HTR-8/SVneo (cell line): ENCODE data around the gene MAST2.
"Not testable (repeated sequence)": the region's sequence is repeated elsewhere in the genome, so short reads cannot be mapped to it uniquely, and the experiment has no call there.

Experiments
- DNase-seq: peaks from one replicate; pipeline ENCODE4 v3.0.0; 2011; ENCODE audit warnings: low spot score, mixed read lengths; ENCODE audit not compliant: insufficient read length
- FAIRE-seq: peaks from 2 replicates; lab custom pipeline; 2011; peaks lifted over from hg19 to GRCh38; lab: Jason Lieb, UNC

MAST2 gene

GRCh38 chr1:45887156-45887842 lies 83.9 kb downstream of the MAST2 start:
- no peak for FAIRE-seq

GRCh38 chr1:45890078-45890477 lies 86.7 kb downstream of the MAST2 start:
- no peak for DNase-seq
- FAIRE-seq, result no peak

More at GRCh38 chr1:45887156-45887842, 83.9 kb downstream of the MAST2 start:
- DNase-seq, result no peak

- FAIRE-seq (no peak), DNase-seq (no peak)
Observed at GRCh38 chr1:45891087-45891486, 87.7 kb downstream of the MAST2 start.

- no peak for FAIRE-seq
- peak; percentile 64 for DNase-seq
Observed at GRCh38 chr1:45892068-45892785, 88.8 kb downstream of the MAST2 start.

DNA sequence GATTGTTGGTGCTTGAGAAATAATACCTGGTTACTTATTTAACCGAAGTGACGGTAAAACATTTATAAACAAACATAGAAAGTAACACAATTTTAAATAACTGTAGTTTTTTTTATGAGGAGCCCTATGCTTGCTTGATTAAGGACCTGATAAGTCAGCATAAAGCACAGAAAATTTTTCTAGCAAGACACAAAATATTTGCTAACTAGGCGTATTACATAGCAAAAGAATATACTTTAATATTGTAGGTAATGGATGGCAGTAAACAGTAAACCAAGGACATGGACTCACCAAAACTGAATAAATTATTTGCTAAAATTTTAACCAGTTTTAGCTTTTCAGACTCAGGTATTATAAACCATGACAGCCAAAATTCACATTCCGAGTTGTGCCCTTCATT lies 90.9 kb downstream of the MAST2 start:
- DNase-seq (no peak), FAIRE-seq (no peak)

GRCh38 chr1:45894921-45895320 lies 91.5 kb downstream of the MAST2 start:
- no peak for DNase-seq
- no peak for FAIRE-seq

- DNase-seq, result no peak
Observed at GRCh38 chr1:45895406-45895805, 92.0 kb downstream of the MAST2 start.

GRCh38 chr1:45906883-45907282 lies 103.5 kb downstream of the MAST2 start:
- DNase-seq (no peak), FAIRE-seq (no peak)

More at GRCh38 chr1:45895406-45895805, 92.0 kb downstream of the MAST2 start:
- no peak for FAIRE-seq

DNA sequence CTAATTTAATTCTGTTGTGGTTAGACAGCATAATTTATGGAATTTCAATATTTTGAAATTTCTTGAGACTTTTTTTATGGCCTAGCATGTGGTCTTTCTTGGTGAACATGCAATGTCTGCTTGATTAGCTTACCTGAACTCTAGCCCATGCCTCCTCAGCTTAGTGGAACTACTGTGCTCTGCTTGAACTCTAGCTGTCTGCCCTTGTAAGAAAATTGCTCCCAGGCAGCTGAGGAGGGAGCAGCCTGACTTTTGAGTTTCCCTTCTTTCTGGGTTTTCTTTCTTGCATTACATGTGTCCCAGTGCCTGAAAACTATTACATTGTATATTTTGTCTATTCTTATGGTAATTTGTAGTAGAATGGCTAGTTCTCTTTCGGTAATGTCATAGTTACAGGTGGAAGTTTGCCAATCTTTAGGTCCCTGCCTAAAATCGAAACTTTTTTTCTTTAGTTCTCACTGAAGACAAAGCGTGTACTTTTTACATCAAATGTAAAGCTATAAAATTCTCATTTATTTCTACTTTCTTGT lies 105.3 kb downstream of the MAST2 start:
- FAIRE-seq, result no peak

GRCh38 chr1:45911634-45912033 lies 108.2 kb downstream of the MAST2 start:
- no peak for FAIRE-seq

More for the DNA sequence above, 105.3 kb downstream of the MAST2 start:
- DNase-seq, result no peak

GRCh38 chr1:45913183-45913683 lies 109.8 kb downstream of the MAST2 start:
- DNase-seq (peak; percentile 19), FAIRE-seq (no peak)

More at GRCh38 chr1:45911634-45912033, 108.2 kb downstream of the MAST2 start:
- DNase-seq, result no peak

DNA sequence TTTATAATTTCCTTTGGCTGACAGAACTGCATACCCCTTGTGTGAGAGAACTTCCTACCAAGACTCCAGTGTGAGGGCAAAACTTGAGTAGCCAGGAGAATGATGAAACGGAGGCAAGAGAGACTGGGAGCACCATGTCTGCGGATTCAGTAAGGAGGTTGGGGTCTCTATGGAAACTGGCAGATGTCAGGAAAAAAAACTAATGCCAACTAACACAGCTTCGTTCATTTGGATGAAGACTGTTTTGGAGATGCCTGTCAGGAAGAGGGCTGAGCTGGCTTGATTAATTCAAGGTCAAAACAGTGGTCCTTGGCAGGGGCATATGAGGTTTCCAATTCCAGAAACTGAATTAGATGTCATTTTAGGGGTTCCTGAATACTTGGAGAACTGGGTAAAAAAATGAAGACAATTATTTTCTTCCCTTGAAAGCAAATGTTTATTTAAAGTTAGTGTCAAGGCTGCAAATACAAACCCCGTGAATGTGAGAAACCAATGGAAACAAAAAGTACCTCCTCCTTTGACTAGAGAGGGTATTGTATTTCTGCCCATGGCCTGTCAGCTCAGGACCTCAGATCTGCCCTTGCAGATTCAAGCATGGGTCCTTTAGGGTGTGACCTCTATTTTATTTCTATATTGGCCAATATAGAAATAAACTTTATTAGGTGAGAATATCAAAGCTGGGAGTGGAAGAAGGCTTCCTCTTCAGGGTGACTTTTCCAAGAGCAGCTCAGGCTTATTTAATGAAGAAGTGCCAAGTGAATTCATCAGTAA lies 110.5 kb downstream of the MAST2 start:
- DNase-seq (no peak), FAIRE-seq (no peak)

- no peak for FAIRE-seq
- DNase-seq, result no peak
Observed at GRCh38 chr1:45914836-45915235, 111.4 kb downstream of the MAST2 start.

DNA sequence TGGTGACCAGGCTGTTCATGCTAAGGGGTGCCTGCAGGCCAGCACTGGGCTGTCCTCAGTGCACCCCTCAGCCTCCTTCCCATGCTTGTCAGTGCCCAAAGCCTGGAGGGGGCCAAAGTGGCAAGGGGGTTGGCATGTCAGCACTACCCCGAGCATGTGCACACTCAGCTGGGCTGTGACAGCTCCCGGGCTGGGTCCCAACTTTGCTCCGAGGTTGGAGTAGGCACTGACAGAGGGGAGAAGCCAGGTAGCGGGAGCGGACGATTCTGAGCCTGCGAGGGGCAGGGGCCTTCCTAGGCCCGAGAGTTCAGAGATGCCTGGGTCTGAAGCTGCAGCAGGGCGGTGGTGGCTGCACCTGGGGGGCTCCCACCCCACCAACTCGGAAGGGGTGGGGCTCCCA lies 119.0 kb downstream of the MAST2 start:
- FAIRE-seq (no peak), DNase-seq (no peak)

DNA sequence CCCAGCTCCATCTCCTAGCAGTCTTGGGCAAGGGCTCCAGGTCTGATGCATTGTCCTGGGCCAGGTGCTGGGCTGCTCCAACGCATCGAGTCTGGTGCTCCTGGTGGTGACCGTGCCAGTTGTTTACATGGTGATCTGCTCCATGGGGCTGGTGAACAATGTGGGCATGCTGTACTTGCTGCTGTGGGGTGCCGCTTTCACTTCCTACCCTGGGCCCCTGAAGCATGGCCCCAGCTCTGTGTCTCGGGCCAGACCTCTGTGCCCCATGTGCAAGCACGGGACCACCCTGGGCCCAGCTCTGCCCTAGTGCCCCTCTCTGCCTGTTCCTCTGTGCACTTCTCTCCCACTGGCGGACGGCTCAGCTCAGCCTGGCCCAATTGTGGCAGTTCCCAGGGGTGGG lies 119.4 kb downstream of the MAST2 start:
- DNase-seq (no peak), FAIRE-seq (no peak)

DNA sequence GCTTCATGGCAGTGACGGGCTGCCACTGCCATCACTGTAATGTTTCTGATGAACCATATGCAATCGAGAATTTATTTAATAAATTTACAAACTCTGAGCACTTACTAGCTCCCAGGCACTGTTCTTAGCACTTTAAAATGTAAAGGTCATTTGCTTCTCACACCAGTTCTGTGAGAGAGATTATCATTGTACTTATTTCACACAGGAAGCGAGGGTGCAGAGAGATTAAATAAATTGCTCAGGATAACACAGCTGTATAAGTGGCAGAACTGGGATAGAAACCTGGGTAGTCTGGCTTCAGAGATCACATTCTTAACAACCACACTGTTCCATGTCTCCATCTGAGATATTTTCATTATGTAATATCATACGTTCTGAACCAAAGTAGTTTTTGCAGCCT lies 119.9 kb downstream of the MAST2 start:
- no peak for DNase-seq
- no peak for FAIRE-seq

DNA sequence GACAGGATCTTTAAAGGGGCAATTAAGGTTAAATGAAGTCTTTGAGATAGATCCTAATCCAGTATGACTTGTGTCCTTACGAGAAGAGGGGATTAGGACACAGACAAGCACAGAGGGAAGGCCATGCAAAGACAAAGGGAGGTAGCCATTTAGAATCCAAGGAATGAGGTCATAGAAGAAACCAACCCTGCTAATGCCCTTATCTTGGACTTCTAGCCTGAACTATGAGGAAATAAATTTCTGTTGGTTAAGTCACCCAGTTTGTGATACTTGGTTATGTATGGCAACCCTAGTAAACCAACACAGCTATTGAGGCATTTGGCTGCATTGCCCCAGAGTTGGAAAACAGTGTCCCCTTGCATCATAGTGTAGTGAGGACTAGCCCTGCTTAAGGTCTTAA lies 121.3 kb downstream of the MAST2 start:
- FAIRE-seq (no peak), DNase-seq (no peak)

DNA sequence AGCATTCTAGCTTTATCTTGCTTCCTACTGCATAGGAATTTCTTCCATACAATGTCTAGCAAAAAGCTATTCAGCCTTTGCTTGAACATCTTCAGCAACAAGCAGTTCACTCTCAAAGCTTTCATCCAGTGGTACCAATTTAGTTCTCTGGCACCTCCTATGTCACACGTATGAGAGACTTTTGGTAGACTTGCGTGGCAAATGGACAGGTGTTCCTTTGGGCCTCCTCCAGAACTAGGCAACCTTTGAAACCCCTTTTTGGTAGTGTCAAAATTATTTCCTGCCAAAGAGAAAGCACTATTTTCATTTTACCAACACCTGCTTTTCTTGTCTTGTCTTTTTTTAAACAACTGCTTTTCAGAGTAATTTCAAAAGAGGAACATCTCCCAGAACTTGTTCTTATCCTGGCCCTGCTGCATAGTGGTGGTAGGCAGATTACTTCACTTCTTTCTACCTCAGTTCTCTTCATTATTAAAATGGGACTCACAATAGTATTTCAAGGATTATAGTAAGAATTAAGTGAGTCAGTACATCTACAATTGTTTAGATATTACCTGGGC lies 122.4 kb downstream of the MAST2 start:
- DNase-seq, result no peak
- FAIRE-seq, result no peak

- DNase-seq (no peak), FAIRE-seq (no peak)
Observed at GRCh38 chr1:45926330-45926729, 122.9 kb downstream of the MAST2 start.

- DNase-seq, FAIRE-seq: not testable (repeated sequence)
Observed at GRCh38 chr1:45927231-45927915, 124.0 kb downstream of the MAST2 start.
